Nephron progenitor cell (in vitro differentiated cells): ENCODE results near the gene SIRPB2.

Experiments used
- DNase-seq: peaks from one replicate; pipeline ENCODE4 v3.0.0; 2021
- H3K27ac Mint-ChIP-seq: 2 replicates; pipeline ENCODE4 v1.8.0; 2021; ENCODE audit warnings: mild to moderate bottlenecking, moderate library complexity, mixed read lengths
- H3K27me3 Mint-ChIP-seq: 2 replicates; pipeline ENCODE4 v1.8.0; 2021; ENCODE audit warnings: mild to moderate bottlenecking, low read depth, mixed read lengths; ENCODE audit not compliant: poor library complexity
- H3K36me3 Mint-ChIP-seq: 2 replicates; pipeline ENCODE4 v1.8.0; 2021; ENCODE audit warnings: low read depth, mixed read lengths
- H3K4me1 Mint-ChIP-seq: 2 replicates; pipeline ENCODE4 v1.8.0; 2021; ENCODE audit warnings: mixed read lengths
- H3K4me3 Mint-ChIP-seq: 2 replicates; pipeline ENCODE4 v1.8.0; 2021; ENCODE audit warnings: mild to moderate bottlenecking, moderate library complexity, mixed read lengths
- H3K9me3 Mint-ChIP-seq: 2 replicates; pipeline ENCODE4 v1.8.0; 2021; ENCODE audit warnings: mild to moderate bottlenecking, moderate library complexity, mixed read lengths
- TF ChIP-seq, protein P1 (sequence below): fragments of 200-600 bp; sonication (generic); IDR thresholded peaks from 2 replicates; pipeline ENCODE4 v1.5.0; 2021; ENCODE audit warnings: antibody characterized with exemption

SIRPB2 gene

DNA sequence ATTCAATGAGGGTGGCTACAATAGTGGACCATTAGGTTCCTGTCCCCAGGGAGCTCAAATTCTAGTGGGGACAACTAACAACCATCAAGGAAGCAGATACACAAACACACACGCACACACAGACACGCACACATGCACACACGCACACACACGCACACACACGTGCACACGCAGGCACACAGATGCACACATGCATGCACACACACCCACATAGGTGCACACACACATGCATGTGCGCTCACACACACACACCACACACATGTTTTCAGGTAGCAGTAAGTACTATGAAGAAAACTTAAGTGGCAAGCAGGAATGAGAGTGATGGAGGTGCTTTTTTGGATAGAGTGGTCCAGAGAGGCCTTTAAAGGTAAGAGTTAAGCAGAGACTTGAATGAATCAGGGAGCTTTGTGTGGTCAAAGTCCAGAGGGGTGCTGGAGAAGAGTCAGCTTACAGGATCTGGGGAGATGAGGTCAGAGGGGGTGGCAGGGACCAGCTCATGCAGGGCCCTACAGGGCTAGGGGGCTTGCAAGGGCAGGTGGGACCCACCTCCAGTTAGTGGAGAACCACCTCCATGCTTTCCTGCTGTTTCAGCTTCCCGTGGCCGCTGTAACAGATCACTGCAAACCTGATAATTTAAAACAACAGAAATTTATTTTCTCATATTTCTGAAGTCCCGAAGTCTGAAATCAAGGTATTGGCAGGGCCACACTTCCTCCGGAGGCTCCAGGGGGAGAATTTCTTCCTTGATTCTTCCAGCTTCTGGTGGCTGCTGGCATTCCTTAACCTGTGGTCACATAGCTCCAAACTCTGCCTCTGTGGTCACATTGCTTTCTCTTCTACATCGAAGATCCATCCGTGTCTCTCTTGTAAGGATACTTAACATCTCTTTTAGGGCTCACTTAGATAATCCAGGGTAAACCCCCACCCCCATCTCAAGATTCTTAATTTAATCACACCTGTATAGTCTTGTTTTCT is 17.7 kb downstream of the SIRPB2 start:
- peaks cover 11% of the 10 kb centered on the region for H3K27me3 Mint-ChIP-seq
- no peaks in the 10 kb centered on the region for H3K9me3 Mint-ChIP-seq
- H3K4me1 Mint-ChIP-seq: peaks cover 10% of the 10 kb centered on the region
- TF ChIP-seq, protein P1, sequence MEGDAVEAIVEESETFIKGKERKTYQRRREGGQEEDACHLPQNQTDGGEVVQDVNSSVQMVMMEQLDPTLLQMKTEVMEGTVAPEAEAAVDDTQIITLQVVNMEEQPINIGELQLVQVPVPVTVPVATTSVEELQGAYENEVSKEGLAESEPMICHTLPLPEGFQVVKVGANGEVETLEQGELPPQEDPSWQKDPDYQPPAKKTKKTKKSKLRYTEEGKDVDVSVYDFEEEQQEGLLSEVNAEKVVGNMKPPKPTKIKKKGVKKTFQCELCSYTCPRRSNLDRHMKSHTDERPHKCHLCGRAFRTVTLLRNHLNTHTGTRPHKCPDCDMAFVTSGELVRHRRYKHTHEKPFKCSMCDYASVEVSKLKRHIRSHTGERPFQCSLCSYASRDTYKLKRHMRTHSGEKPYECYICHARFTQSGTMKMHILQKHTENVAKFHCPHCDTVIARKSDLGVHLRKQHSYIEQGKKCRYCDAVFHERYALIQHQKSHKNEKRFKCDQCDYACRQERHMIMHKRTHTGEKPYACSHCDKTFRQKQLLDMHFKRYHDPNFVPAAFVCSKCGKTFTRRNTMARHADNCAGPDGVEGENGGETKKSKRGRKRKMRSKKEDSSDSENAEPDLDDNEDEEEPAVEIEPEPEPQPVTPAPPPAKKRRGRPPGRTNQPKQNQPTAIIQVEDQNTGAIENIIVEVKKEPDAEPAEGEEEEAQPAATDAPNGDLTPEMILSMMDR: no peak
- H3K27ac Mint-ChIP-seq: no peak overlapping the region
- H3K36me3 Mint-ChIP-seq: no peaks in the 10 kb centered on the region
- no peak overlapping the region for H3K4me3 Mint-ChIP-seq
- DNase-seq: no peak

DNA sequence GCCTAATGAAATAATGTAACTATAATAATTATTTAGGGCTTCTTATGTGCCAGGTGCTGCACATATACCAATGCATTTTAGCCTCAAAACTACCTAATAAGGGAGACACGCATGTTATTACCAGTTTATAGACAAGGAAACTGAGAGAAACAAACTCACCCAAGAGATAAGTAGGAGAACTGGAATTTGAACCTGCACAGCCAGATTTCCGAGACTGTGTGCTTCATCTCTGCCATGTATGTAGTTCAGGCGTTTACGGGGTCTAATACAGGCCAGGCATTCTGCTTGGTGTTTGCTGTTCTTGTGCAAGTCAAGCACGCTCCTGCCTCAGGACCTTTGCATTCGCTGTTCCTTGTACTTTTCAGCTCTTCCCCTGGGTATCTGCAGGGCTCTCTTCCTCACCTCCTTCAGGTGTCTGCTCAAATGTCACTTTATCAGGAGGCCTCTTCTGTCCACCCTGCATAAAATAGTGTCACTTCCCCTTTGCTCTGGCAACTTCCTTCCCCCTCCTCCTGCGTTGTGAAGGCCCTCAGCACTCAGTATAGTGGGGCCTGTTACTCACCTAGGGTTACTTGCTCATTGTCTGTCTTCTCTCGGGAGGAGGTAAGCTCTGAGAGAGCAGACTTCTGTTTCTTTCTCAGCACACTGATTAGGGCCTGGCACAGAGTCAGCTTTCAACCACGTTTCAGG is 18.5 kb downstream of the SIRPB2 start:
- Mint-ChIP-seq H3K4me3 (no peak overlapping the region), H3K27ac (no peak overlapping the region), H3K36me3 (no peaks in the 10 kb centered on the region), H3K27me3 (peaks cover 12% of the 10 kb centered on the region), H3K9me3 (no peaks in the 10 kb centered on the region), H3K4me1 (peaks cover 16% of the 10 kb centered on the region)
- TF ChIP-seq, protein P1: no peak
- DNase-seq: no peak

DNA sequence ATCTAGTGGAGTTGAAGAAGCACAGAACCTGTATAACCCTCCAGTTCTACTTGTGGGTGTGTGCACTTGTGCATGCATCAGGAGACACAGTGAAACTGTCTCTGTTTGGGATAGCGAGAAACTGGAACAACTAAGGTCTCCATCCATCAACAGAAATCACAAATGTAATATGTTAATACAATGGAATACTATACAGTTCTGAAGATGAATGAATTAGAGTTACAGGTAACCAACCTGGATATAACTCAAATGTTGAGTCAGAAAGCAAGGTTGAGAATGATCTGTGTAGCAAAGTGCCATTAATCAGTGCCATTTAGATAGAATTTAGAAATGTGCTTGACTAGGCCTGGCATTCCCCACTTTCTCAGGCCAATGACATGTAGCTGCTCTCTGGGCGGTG is 20.0 kb downstream of the SIRPB2 start:
- Mint-ChIP-seq H3K36me3 (no peaks in the 10 kb centered on the region), H3K4me1 (peaks cover 23% of the 10 kb centered on the region), H3K27me3 (peaks cover 19% of the 10 kb centered on the region), H3K9me3 (no peaks in the 10 kb centered on the region), H3K27ac (no peak overlapping the region), H3K4me3 (no peak overlapping the region)
- no peak for DNase-seq
- TF ChIP-seq, protein P1: no peak

DNA sequence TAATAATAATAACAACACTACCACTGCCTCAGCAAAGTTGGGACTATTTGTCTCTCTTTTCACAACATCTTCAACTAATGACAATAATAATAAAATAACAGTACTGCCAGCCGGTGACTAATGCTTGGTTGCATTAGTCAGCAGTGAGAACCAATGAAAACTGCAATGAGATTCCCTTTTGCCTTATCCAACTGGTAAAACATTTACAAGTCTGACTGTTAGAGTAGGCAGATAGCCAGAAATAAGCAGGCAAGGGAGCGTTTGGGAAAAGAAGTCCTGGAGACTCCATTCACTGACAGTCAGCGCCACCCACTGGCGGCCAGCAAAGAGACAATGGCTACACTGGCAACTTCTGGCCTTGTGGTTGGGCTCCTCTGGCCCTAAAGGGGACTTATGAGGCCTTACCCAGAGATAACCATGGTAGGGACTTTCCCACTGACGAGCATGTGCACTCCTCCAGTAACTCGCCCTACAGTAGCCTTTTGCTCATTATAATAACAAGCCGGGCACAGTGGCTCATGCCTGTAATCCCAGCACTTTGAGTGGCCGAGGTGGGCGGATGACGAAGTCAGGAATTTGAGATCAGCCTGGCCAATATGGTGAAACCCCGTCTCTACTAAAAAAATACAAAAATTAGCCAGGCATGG is 21.2 kb downstream of the SIRPB2 start:
- DNase-seq: peak; percentile 81
- no peak overlapping the region for H3K4me3 Mint-ChIP-seq
- TF ChIP-seq, protein P1: peak; percentile 80
- no peaks in the 10 kb centered on the region for H3K9me3 Mint-ChIP-seq
- H3K4me1 Mint-ChIP-seq: peaks cover 33% of the 10 kb centered on the region
- H3K36me3 Mint-ChIP-seq: no peaks in the 10 kb centered on the region
- H3K27ac Mint-ChIP-seq: no peak overlapping the region
- peaks cover 19% of the 10 kb centered on the region for H3K27me3 Mint-ChIP-seq

DNA sequence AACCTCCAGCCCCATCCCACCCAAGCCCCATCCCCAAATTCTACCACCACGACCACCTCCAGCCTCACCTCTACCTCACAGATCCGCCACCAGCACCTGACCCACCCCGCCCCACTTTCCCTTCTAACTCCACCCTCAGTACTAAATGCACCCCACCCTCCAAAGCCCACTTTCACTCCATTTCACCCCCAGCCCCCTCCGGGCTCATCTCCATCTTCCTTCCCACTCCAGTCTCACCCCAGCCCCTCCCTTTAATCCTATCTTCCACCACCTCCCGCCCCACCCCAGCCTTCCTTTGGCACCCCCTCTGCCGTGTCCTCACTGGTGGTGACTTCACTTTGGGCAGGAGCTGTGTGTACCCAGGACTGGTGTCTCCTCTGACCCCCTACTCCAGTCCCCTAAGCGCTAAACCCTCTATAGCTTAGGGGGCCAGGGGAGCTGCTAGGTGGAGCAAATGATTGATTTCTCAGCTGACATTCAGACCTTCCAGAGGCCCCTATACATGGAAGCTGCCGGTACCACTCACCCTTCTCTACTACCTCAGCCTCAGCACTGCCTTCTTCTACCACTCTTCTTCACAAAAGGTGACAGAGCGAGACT is 21.8 kb downstream of the SIRPB2 start:
- DNase-seq: no peak
- Mint-ChIP-seq H3K4me3 (no peak overlapping the region), H3K27me3 (peaks cover 19% of the 10 kb centered on the region), H3K36me3 (peaks cover under 1% of the 10 kb centered on the region), H3K9me3 (no peaks in the 10 kb centered on the region), H3K27ac (no peak overlapping the region), H3K4me1 (peaks cover 40% of the 10 kb centered on the region)
- TF ChIP-seq, protein P1: no peak
